ENCODE data around the gene FNDC3B.

DNA sequence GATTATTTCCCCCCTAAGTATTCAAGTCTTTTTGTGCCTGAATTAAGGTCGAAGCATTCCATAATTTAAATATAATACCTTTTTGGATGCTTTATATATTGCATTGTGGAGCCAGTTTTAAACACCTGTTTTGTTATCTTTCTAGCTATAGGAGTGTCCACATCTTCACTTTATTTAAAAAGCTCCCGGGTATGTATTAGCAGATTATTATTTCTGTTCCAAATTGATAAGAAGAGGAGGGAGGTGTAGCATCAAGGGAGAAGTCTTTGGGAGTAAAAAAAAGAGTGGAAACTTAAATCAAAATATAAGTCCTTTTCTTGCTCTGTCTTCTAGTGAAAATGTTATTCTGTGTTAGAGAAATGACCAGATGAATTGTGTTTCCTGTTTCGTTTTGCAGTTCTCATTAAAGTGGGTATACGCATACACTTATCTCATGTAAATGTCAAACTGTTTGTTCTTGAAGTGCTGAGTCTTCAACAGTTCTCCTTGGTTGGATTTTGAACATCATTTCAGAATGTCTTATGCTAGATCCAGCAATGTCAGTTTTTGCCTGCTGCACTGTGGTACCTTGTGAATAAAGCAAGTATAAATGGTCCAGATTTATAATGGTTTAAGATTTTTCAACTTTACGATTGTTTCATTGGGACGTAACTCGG lies 105.8 kb downstream of the FNDC3B start:
- TF ChIP-seq EP300 (IDR thresholded peaks at IDR 0.05), result no peak
- TF ChIP-seq, protein P1, sequence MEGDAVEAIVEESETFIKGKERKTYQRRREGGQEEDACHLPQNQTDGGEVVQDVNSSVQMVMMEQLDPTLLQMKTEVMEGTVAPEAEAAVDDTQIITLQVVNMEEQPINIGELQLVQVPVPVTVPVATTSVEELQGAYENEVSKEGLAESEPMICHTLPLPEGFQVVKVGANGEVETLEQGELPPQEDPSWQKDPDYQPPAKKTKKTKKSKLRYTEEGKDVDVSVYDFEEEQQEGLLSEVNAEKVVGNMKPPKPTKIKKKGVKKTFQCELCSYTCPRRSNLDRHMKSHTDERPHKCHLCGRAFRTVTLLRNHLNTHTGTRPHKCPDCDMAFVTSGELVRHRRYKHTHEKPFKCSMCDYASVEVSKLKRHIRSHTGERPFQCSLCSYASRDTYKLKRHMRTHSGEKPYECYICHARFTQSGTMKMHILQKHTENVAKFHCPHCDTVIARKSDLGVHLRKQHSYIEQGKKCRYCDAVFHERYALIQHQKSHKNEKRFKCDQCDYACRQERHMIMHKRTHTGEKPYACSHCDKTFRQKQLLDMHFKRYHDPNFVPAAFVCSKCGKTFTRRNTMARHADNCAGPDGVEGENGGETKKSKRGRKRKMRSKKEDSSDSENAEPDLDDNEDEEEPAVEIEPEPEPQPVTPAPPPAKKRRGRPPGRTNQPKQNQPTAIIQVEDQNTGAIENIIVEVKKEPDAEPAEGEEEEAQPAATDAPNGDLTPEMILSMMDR (IDR thresholded peaks at IDR 0.05), result no peak

Measured in esophagus muscularis mucosa (tissue), 3 donors.